SH-SY5Y (cell line): ENCODE data around the gene NPHP3.

Source experiments
- GATA2 ChIP-seq: IDR thresholded peaks from 2 replicates; pipeline ENCODE4 v1.6.1; 2011; ENCODE audit warnings: mild to moderate bottlenecking, low read depth, low read length
- GATA3 ChIP-seq: IDR thresholded peaks from 2 replicates; pipeline ENCODE4 v1.6.1; 2011; ENCODE audit warnings: low read depth, mild to moderate bottlenecking, low read length, moderate library complexity

Gene NPHP3

GRCh38 chr3:132641837-132642538 lies 80.2 kb downstream of the NPHP3 start:
- TF ChIP-seq GATA3 (no peak), GATA2 (no peak)

- TF ChIP-seq GATA2: no peak
- no peak for TF ChIP-seq GATA3
These were observed 83.5 kb downstream of the NPHP3 start for GRCh38 chr3:132638706-132639105.

GRCh38 chr3:132637590-132637989 lies 84.6 kb downstream of the NPHP3 start:
- TF ChIP-seq GATA3: no peak

- TF ChIP-seq GATA2: no peak
- no peak for TF ChIP-seq GATA3
These were observed 87.2 kb downstream of the NPHP3 start for GRCh38 chr3:132635052-132635451.
